Esophagus muscularis mucosa (tissue), 4 donors: ENCODE measurements around the gene ADAMTS10. TPM values are rescaled to one million over a fixed set of nuclear protein-coding genes. Genes with fewer than 3 reads are reported as not detected.
A peak's percentile ranks its signal among the peaks of the same experiment; 100 is the strongest.
"Not testable (repeated sequence)": the region's sequence is repeated elsewhere in the genome, so short reads cannot be mapped to it uniquely, and the experiment has no call there.

ENCODE experiments used
- DNase-seq: peaks from one replicate; pipeline ENCODE4 v3.0.0-alpha.2; 2017; ENCODE audit errors: extremely low spot score
- H3K27ac ChIP-seq, 4 donors: fragments of 200-600 bp; sonication (generic); replicated peaks in 1 of 4; 1 replicate in 3 of 4; 2 replicates in 1 of 4; pipeline ENCODE4 v1.5.1; 2016 to 2019; ENCODE audit warnings: mild to moderate bottlenecking in 1 of 4
- H3K27me3 ChIP-seq, 4 donors: fragments of 200-600 bp; sonication (generic); one replicate each; pipeline versions ENCODE4 v1.5.1 to v1.6.0; 2016 to 2019
- H3K36me3 ChIP-seq, 4 donors: fragments of 200-600 bp; sonication (generic); one replicate each; pipeline ENCODE4 v1.5.1; 2016 to 2019
- H3K4me1 ChIP-seq, 4 donors: fragments of 200-600 bp; sonication (generic); one replicate each; pipeline ENCODE4 v1.5.1; 2016 to 2019
- H3K4me3 ChIP-seq, 4 donors: fragments of 200-600 bp; sonication (generic); 1 replicate in 2 of 4; 2 replicates in 2 of 4; pipeline ENCODE4 v1.5.1; 2016 to 2019; ENCODE audit warnings: mild to moderate bottlenecking in 4 of 4, moderate library complexity in 1 of 4
- H3K9me3 ChIP-seq, 4 donors: fragments of 200-600 bp; sonication (generic); 1 replicate in 3 of 4; 2 replicates in 1 of 4; pipeline ENCODE4 v1.5.1; 2016 to 2019
- CTCF ChIP-seq, 3 experiments: fragments of 200-600 bp in 2 of 3; fragments of 450-650 bp in 1 of 3; sonication (generic) in 2 of 3; IDR thresholded peaks; one replicate each; pipeline ENCODE4 v1.5.1; 2017 to 2019; ENCODE audit warnings: antibody characterized with exemption in 3 of 3, mild to moderate bottlenecking in 2 of 3, moderate library complexity in 1 of 3
- EP300 ChIP-seq: sonication (generic); formaldehyde crosslinking; IDR thresholded peaks from one replicate; pipeline ENCODE4 v1.6.1; 2017; ENCODE audit warnings: antibody characterized with exemption
- POLR2A ChIP-seq: fragments of 450-650 bp; IDR thresholded peaks from one replicate; pipeline ENCODE4 v1.6.1; 2017; ENCODE audit warnings: antibody characterized with exemption, moderate library complexity, mild to moderate bottlenecking, low read depth
- POLR2AphosphoS5 ChIP-seq, 2 donors: sonication (generic); formaldehyde crosslinking; IDR thresholded peaks; one replicate each; pipeline ENCODE4 v1.6.1; 2017; ENCODE audit warnings: antibody characterized with exemption in 2 of 2
- WGBS: methylation state at CpG from one replicate; pipeline ENCODE4 v1.1.5; 2018; 5-methylcytosine and 5-hydroxymethylcytosine counted together
- intact Hi-C: fragments of 100-400 bp; cut with DNase I; formaldehyde crosslinking; loops from one replicate; pipeline ENCODE4 v1.15.1; 2023
- total RNA-seq, 4 donors: library from RNA; depleted of rRNA; stranded (reverse); fragments of >200 nt; gene quantifications; one replicate each; pipeline versions ENCODE4 v1.1.0 to v1.2.1, GENCODE V29; 2016

The ADAMTS10 gene
- total RNA-seq, 4 donors from 2014 or later = 13.1 to 25.7 (median 20.3) TPM

- H3K9me3 ChIP-seq = no peaks in the 10 kb centered on the region
- H3K27ac ChIP-seq = peak overlapping the region in 1 of 4 donors; percentile 39
- DNase-seq = no peak
- H3K27me3 ChIP-seq = peaks cover 0 to 38% (median 4%) of the 10 kb centered on the region in 4 donors
- H3K4me1 ChIP-seq = peaks cover 0 to 33% (median 28%) of the 10 kb centered on the region in 4 donors
- H3K4me3 ChIP-seq = peak overlapping the region; percentile 19 to 54 (median 36)
- H3K36me3 ChIP-seq = no peaks in the 10 kb centered on the region
- intact Hi-C loops = no loop called here
- 57% methylated on average over 10 of the region's 19 CpGs for WGBS
- TF ChIP-seq EP300 (no peak), POLR2A (no peak), CTCF (IDR thresholded peaks at IDR 0.05) (no peak), POLR2AphosphoS5 (IDR thresholded peaks at IDR 0.05) (no peak)
Observed at GRCh38 chr19:8576273-8576993, 34.1 kb downstream of the ADAMTS10 start.

- TF ChIP-seq CTCF (IDR thresholded peaks at IDR 0.05) = no peak
- no peak for TF ChIP-seq POLR2A
- no peak for TF ChIP-seq EP300
- TF ChIP-seq POLR2AphosphoS5 (IDR thresholded peaks at IDR 0.05) = no peak
- H3K36me3 ChIP-seq = no peaks in the 10 kb centered on the region
- peak overlapping the region; percentile 19 to 54 (median 36) for H3K4me3 ChIP-seq
- intact Hi-C loops = no loop called here
- no peak for DNase-seq
- peaks cover 0 to 38% (median 4%) of the 10 kb centered on the region in 4 donors for H3K27me3 ChIP-seq
- H3K4me1 ChIP-seq = peaks cover 0 to 26% (median 21%) of the 10 kb centered on the region in 4 donors
- 32% methylated on average over 9 of the region's 10 CpGs for WGBS
- H3K27ac ChIP-seq = no peak overlapping the region
- no peaks in the 10 kb centered on the region for H3K9me3 ChIP-seq
Observed at GRCh38 chr19:8575467-8575997, 35.0 kb downstream of the ADAMTS10 start.

- 91% methylated on average over 7 of the region's 7 CpGs for WGBS
- DNase-seq, H3K4me3 ChIP-seq, H3K27ac ChIP-seq, H3K36me3 ChIP-seq, intact Hi-C loops, H3K9me3 ChIP-seq: not testable (repeated sequence)
- Histone ChIP-seq H3K27me3 (peaks cover 0 to 33% (median 4%) of the 10 kb centered on the region in 4 donors), H3K4me1 (peaks cover 0 to 22% (median 16%) of the 10 kb centered on the region in 4 donors)
Observed at GRCh38 chr19:8574619-8574922, 35.9 kb downstream of the ADAMTS10 start.

- no peaks in the 10 kb centered on the region for H3K36me3 ChIP-seq
- H3K9me3 ChIP-seq = no peaks in the 10 kb centered on the region
- TF ChIP-seq POLR2A (no peak), EP300 (no peak), POLR2AphosphoS5 (IDR thresholded peaks at IDR 0.05) (no peak), CTCF (IDR thresholded peaks at IDR 0.05) (no peak)
- WGBS = 89% methylated on average over 7 of the region's 7 CpGs
- H3K4me1 ChIP-seq = peaks cover 0 to 11% (median 10%) of the 10 kb centered on the region in 4 donors
- no peak for DNase-seq
- H3K27ac ChIP-seq = no peak overlapping the region
- peaks cover 0 to 25% (median 4%) of the 10 kb centered on the region in 4 donors for H3K27me3 ChIP-seq
- intact Hi-C loops = no loop called here
- no peak overlapping the region for H3K4me3 ChIP-seq
Observed at GRCh38 chr19:8573316-8573715, 37.2 kb downstream of the ADAMTS10 start.

- H3K4me1 ChIP-seq = peaks cover 0 to 4% (median 2%) of the 10 kb centered on the region in 4 donors
- no peak overlapping the region for H3K27ac ChIP-seq
- no peaks in the 10 kb centered on the region for H3K9me3 ChIP-seq
- no peak overlapping the region for H3K4me3 ChIP-seq
- intact Hi-C loops = no loop called here
- no peak for DNase-seq
- 31% methylated on average over 5 of the region's 5 CpGs for WGBS
- TF ChIP-seq POLR2A = no peak
- no peak for TF ChIP-seq POLR2AphosphoS5 (IDR thresholded peaks at IDR 0.05)
- no peak for TF ChIP-seq EP300
- no peak for TF ChIP-seq CTCF (IDR thresholded peaks at IDR 0.05)
- H3K36me3 ChIP-seq = no peaks in the 10 kb centered on the region
- peaks cover 0 to 2% (median 0%) of the 10 kb centered on the region in 4 donors for H3K27me3 ChIP-seq
Observed at GRCh38 chr19:8571006-8571411, 39.5 kb downstream of the ADAMTS10 start.
